Uterus (tissue), 4 donors: ENCODE data around the gene AURKA. TPM values are rescaled to one million over a fixed set of nuclear protein-coding genes. Genes with fewer than 3 reads are reported as not detected.
"Not testable (repeated sequence)": the region's sequence is repeated elsewhere in the genome, so short reads cannot be mapped to it uniquely, and the experiment has no call there.

Experiments
- DNase-seq, 2 donors: peaks; one replicate each; pipeline ENCODE4 v3.0.0-alpha.2; 2019 to 2020
- H3K27ac ChIP-seq, 2 donors: fragments of 200-600 bp; sonication (generic); 1 replicate in 1 of 2; 2 replicates in 1 of 2; pipeline ENCODE4 v1.5.1; 2016 to 2018
- H3K27me3 ChIP-seq, 2 donors: fragments of 200-600 bp; sonication (generic); one replicate each; pipeline ENCODE4 v1.5.1; 2018 to 2019; ENCODE audit warnings: control low read depth in 1 of 2
- H3K36me3 ChIP-seq, 2 donors: fragments of 200-600 bp; sonication (generic); one replicate each; pipeline ENCODE4 v1.5.1; 2019; ENCODE audit warnings: control low read depth in 1 of 2
- H3K4me1 ChIP-seq, 2 donors: fragments of 200-600 bp; sonication (generic); one replicate each; pipeline ENCODE4 v1.5.1; 2018 to 2019; ENCODE audit warnings: control low read depth in 1 of 2
- H3K4me3 ChIP-seq, 2 donors: fragments of 200-600 bp; sonication (generic); 1 replicate in 1 of 2; 2 replicates in 1 of 2; pipeline ENCODE4 v1.5.1; 2018 to 2019; ENCODE audit warnings: mild to moderate bottlenecking in 1 of 2
- H3K9me3 ChIP-seq, 2 donors: fragments of 200-600 bp; sonication (generic); one replicate each; pipeline ENCODE4 v1.5.1; 2019; ENCODE audit warnings: control low read depth in 1 of 2
- CTCF ChIP-seq, 4 experiments: fragments of 200-600 bp in 2 of 4; fragments of 450-650 bp in 2 of 4; sonication (generic) in 2 of 4; IDR thresholded peaks; one replicate each; pipeline ENCODE4 v1.5.1; 2016 to 2019; ENCODE audit warnings: antibody characterized with exemption in 4 of 4, mild to moderate bottlenecking in 2 of 4, moderate library complexity in 1 of 4
- POLR2A ChIP-seq, 2 donors: fragments of 450-650 bp; IDR thresholded peaks; one replicate each; pipeline ENCODE4 v1.6.1; 2016; ENCODE audit warnings: antibody characterized with exemption in 2 of 2, mild to moderate bottlenecking in 1 of 2, moderate library complexity in 1 of 2
- intact Hi-C: fragments of 100-400 bp; cut with DNase I; formaldehyde crosslinking; loops from one replicate; pipeline ENCODE4 v1.15.1; 2023; ENCODE audit warnings: low total_unique reads
- total RNA-seq, 4 donors: library from RNA; depleted of rRNA in 3 of 4; stranded (reverse); fragments of >200 nt in 3 of 4; gene quantifications; one replicate each; pipeline versions ENCODE4 v1.1.0 to v1.2.4, GENCODE V29; 2014 to 2023
- donor health status: DM: yes; HTN: yes; CAD: no.

AURKA gene
- total RNA-seq, 4 donors from 2014 or later, result 1.9 to 17.4 (median 9.7) TPM; not detected in 1

GRCh38 chr20:56412949-56413348 is 20.9 kb upstream of the AURKA start:
- Histone ChIP-seq H3K4me1 (no peaks in the 10 kb centered on the region), H3K27ac (peak overlapping the region in 1 of 2 donors; percentile 52), H3K36me3 (no peaks in the 10 kb centered on the region), H3K4me3 (no peak overlapping the region), H3K27me3 (no peaks in the 10 kb centered on the region), H3K9me3 (no peaks in the 10 kb centered on the region)
- intact Hi-C loops, result no loop called here
- TF ChIP-seq CTCF (IDR thresholded peaks at IDR 0.05) (no peak), POLR2A (IDR thresholded peaks at IDR 0.05) (no peak)
- no peak for DNase-seq

GRCh38 chr20:56412473-56412790 is 20.4 kb upstream of the AURKA start:
- H3K36me3 ChIP-seq, result no peaks in the 10 kb centered on the region
- no peaks in the 10 kb centered on the region for H3K27me3 ChIP-seq
- H3K9me3 ChIP-seq, result no peaks in the 10 kb centered on the region
- no peak for DNase-seq
- peak overlapping the region in 1 of 2 donors; percentile 52 for H3K27ac ChIP-seq
- intact Hi-C loops, result no loop called here
- no peaks in the 10 kb centered on the region for H3K4me1 ChIP-seq
- no peak overlapping the region for H3K4me3 ChIP-seq
- no peak for TF ChIP-seq POLR2A (IDR thresholded peaks at IDR 0.05)
- no peak for TF ChIP-seq CTCF (IDR thresholded peaks at IDR 0.05)

- peak within 1 kb of the TSS in 1 of 2 donors; percentile 52 for H3K27ac ChIP-seq
- no peaks in the 10 kb centered on the region for H3K27me3 ChIP-seq
- H3K4me3 ChIP-seq, result no peak within 1 kb of the TSS
- TF ChIP-seq CTCF (IDR thresholded peaks at IDR 0.05) (no peak), POLR2A (IDR thresholded peaks at IDR 0.05) (no peak)
- H3K36me3 ChIP-seq, result no peaks in the 10 kb centered on the region
- DNase-seq, result no peak
- intact Hi-C loops, result no loop called here
- no peaks in the 10 kb centered on the region for H3K9me3 ChIP-seq
- H3K4me1 ChIP-seq, result no peaks in the 10 kb centered on the region
Measured at GRCh38 chr20:56411759-56412472, 19.9 kb upstream of the AURKA start, which contains the start of gene CASS4. Gene CASS4 (plus strand): TSS chr20:56412260. CDS start chr20:56412459, 199 bp downstream.

GRCh38 chr20:56411287-56411686 is 19.3 kb upstream of the AURKA start:
- H3K27ac ChIP-seq, intact Hi-C loops: not testable (repeated sequence)

GRCh38 chr20:56409956-56410355 is 17.9 kb upstream of the AURKA start:
- intact Hi-C loops, result loop anchor here (10.0 kb wide), 1 partner anchor 55 kb away; the partner anchor contains the start of gene RTF2
- no peak for DNase-seq

More at GRCh38 chr20:56411287-56411686, 19.3 kb upstream of the AURKA start:
- H3K4me3 ChIP-seq, DNase-seq, H3K27me3 ChIP-seq, H3K4me1 ChIP-seq, H3K36me3 ChIP-seq, H3K9me3 ChIP-seq: not testable (repeated sequence)

More at GRCh38 chr20:56409956-56410355, 17.9 kb upstream of the AURKA start:
- Histone ChIP-seq H3K27ac (no peak overlapping the region), H3K4me1 (no peaks in the 10 kb centered on the region), H3K27me3 (no peaks in the 10 kb centered on the region), H3K9me3 (no peaks in the 10 kb centered on the region), H3K36me3 (no peaks in the 10 kb centered on the region), H3K4me3 (no peak overlapping the region)
- no peak for TF ChIP-seq POLR2A (IDR thresholded peaks at IDR 0.05)
- TF ChIP-seq CTCF (IDR thresholded peaks at IDR 0.05), result no peak
